ENCODE data around the gene HAPLN1.
"Not testable (repeated sequence)": the region's sequence is repeated elsewhere in the genome, so short reads cannot be mapped to it uniquely, and the experiment has no call there.

Gene HAPLN1
- total RNA-seq, result 0 to 0.11 (median 0) reads per million in 9 experiments

DNA sequence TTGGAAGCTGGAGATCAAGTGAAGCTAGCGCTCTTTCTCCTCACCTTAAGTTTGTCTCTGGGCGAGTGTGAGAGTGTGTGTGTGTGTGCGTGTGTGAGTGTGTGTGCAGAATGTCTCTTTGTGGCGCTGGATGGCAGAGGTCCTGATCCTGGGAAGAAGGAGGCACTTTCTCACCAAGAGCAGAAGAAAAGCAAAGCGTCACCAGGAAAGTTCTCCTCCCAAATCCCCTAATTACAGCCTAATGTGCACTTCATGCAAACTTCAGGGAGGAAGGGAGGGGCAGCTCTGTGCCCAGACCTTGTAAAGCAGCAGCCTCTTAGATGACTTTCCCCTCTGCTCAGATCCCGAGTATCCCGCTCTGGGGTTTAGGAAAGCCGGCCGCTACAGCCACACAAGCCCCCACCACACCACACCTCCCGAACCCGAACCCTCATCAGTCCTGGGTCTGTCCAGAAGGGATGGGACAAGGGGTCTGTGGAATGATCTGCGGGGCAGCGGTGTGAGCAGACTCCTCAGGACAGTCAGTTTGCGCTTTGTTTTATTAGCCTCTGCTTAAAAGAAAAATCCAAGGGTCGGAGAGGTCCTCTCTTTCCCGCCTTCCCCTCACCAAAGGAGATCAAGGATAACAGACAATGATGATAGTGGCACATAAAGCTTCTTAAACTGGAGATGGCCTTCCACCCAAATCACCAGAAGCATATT is at the start of gene HAPLN1:
HAPLN1 (minus strand) TSS at position 20 of the 702 bp plus-strand sequence. CDS start 47,332 bp downstream, outside the sequence.
- peaks cover 40 to 54% of the 10 kb centered on the region in 2 donors for H3K27me3 Mint-ChIP-seq
- ATAC-seq (replicated peaks) (no peak), DNase-seq (no peak)
- peak within 1 kb of the TSS; percentile 77 to 78 for H3K4me3 Mint-ChIP-seq
- H3K27ac Mint-ChIP-seq, result no peak within 1 kb of the TSS
- H3K4me1 Mint-ChIP-seq (ENCODE audit: low read depth in 2 of 2), result peaks cover 6 to 12% of the 10 kb centered on the region in 2 donors
- no peaks in the 10 kb centered on the region for H3K36me3 Mint-ChIP-seq (ENCODE audit: insufficient read depth)
- H3K9me3 Mint-ChIP-seq, result no peaks in the 10 kb centered on the region

DNA sequence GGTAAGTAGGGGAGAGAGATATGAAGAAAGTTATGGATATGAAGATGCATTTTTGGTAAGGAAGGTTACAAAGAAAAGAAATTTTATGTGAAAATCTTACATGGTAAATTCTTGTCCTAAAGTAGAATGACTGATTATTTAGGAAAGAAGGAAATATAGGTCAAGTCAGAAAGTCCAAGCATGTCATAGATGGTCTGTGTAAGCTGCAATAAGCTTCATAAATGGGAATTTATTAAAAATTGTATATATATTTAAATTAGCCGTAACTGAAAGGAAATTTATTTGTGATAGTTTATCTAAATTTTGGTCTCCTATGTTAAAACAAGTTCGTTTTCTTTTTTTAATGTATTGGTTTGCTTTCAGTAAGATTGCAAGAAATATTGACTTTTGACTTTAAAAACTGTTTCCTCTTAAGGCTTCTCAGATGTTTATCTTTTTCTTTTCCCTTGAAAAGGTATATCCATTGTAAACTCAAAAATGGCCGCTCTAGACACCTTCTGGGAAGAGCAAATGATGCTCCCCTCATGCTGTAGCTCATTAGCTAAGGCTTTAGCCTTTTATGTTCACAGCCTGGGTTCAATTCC is 46.8 kb upstream of the HAPLN1 start:
- H3K4me1 Mint-ChIP-seq (ENCODE audit: low read depth in 2 of 2), result no peaks in the 10 kb centered on the region
- no peak overlapping the region for H3K4me3 Mint-ChIP-seq
- ATAC-seq (replicated peaks) (no peak), DNase-seq (no peak)
- peaks cover 4 to 8% of the 10 kb centered on the region in 2 donors for H3K9me3 Mint-ChIP-seq
- no peaks in the 10 kb centered on the region for H3K36me3 Mint-ChIP-seq (ENCODE audit: insufficient read depth)
- no peaks in the 10 kb centered on the region for H3K27me3 Mint-ChIP-seq
- H3K27ac Mint-ChIP-seq, result no peak overlapping the region

DNA sequence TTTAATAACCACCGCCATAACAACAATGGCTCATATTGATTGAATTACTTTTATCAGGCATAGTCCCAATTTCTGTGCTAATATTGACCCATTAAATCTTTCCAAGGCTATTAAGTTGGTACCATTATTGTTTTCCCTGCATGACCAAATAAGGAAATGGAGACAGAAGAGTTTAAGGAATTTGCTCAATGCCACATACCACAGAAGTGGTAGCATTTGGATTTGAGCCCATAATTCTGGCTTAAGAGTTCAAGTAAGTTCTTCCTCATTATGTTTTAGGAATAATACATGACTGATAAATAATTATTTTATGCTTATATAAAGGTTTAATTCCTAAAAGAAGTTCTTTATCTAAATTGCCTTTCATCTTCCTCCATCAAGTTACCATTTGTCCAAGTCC is 43.4 kb upstream of the HAPLN1 start:
- H3K4me1 Mint-ChIP-seq (ENCODE audit: low read depth in 2 of 2), result no peaks in the 10 kb centered on the region
- H3K27me3 Mint-ChIP-seq, result no peaks in the 10 kb centered on the region
- H3K36me3 Mint-ChIP-seq (ENCODE audit: insufficient read depth), result no peaks in the 10 kb centered on the region
- no peak overlapping the region for H3K4me3 Mint-ChIP-seq
- peaks cover 2 to 8% of the 10 kb centered on the region in 2 donors for H3K9me3 Mint-ChIP-seq
- no peak for DNase-seq
- H3K27ac Mint-ChIP-seq, result no peak overlapping the region
- no peak for ATAC-seq (replicated peaks)

DNA sequence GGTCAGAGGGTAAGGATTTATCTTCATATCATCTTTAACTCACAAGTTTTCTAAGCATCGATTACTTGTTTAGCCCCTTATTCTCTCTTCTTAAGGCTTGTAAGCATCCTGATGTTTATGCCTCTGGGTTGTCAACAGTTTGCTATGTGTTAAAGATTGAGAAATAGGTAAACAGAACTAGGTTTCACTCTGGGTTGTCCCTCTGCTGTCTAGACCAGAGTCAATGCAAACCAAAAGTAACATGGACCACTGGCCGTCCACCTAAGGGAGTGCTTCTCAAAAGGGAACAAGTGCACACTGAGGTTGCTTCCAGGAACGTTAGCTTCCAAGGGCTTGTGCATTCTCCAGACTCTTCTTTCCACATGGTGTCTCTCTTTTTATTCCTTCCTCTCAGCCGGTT is 39.9 kb upstream of the HAPLN1 start:
- Mint-ChIP-seq H3K4me3 (no peak overlapping the region), H3K27ac (no peak overlapping the region)

DNA sequence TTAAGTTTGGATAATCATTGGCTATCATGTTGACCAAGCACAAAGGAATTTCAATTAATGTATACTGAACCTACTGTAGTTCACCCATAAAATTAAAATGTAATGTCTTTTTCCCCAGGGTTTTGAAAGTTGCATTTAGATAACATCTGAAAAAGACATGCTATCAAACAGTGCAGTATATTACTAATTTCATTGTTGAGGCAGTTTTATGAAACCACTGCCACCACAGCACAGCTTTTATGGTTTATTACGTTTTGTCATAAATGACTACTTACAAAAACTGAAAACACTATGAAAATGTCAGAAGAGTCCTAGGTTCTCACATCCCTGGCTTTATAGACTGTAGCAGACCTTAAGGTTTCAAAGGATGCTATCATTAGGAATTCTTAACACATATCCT is 32.0 kb upstream of the HAPLN1 start:
- H3K9me3 Mint-ChIP-seq, result peaks cover 5 to 7% of the 10 kb centered on the region in 2 donors
- H3K4me3 Mint-ChIP-seq, result no peak overlapping the region
- DNase-seq, result no peak
- H3K4me1 Mint-ChIP-seq (ENCODE audit: low read depth in 2 of 2), result no peaks in the 10 kb centered on the region
- H3K27me3 Mint-ChIP-seq, result no peaks in the 10 kb centered on the region
- H3K36me3 Mint-ChIP-seq (ENCODE audit: insufficient read depth), result no peaks in the 10 kb centered on the region
- no peak for ATAC-seq (replicated peaks)
- H3K27ac Mint-ChIP-seq, result no peak overlapping the region

More for the DNA sequence above, 39.9 kb upstream of the HAPLN1 start:
- Mint-ChIP-seq H3K4me1 (ENCODE audit: low read depth in 2 of 2) (no peaks in the 10 kb centered on the region), H3K27me3 (no peaks in the 10 kb centered on the region), H3K36me3 (ENCODE audit: insufficient read depth) (no peaks in the 10 kb centered on the region), H3K9me3 (peaks cover 5% of the 10 kb centered on the region in 2 donors)
- ATAC-seq (replicated peaks) (no peak), DNase-seq (no peak)

DNA sequence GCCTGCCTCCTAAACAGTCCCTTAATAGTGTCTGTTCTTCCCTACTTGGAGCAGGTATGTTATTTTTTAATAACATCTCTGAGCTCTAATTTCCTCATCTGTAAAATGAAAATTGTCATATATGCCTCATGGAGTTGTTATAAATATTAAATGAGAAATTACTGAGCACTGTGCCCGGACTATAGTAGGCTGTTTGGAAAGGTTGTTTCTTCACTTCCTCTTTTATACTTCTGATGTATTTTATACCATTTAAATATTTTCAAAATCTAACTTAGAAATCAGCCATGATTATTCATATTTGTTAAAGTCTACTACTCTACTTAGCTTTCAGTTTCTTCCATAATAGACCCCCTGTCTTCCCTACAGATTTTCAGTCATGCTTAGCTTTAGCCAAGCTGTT is 30.5 kb upstream of the HAPLN1 start:
- no peak for DNase-seq

DNA sequence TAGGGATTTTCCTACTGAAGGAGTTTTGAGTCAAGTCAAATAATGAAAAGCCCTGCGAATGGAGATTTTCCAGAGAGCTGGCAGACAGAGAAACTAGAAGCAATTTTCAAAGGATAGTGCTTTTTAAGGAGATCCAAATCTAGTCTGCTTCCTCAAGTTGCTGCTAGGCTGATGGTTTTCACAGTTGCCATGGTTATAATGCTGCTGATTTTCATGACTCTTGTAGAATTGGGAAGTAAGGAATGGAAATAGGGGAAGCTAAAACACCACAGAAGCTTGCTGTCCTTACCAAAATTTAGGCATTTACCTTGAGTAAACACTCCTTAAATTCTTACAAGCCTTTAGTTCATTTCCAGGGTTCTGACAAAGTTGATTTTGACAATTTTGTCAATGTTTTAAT is 30.1 kb upstream of the HAPLN1 start:
- Mint-ChIP-seq H3K27ac (no peak overlapping the region), H3K9me3 (peaks cover 0 to 3% of the 10 kb centered on the region in 2 donors), H3K27me3 (no peaks in the 10 kb centered on the region), H3K36me3 (ENCODE audit: insufficient read depth) (no peaks in the 10 kb centered on the region), H3K4me3 (no peak overlapping the region), H3K4me1 (ENCODE audit: low read depth in 2 of 2) (no peaks in the 10 kb centered on the region)
- no peak for ATAC-seq (replicated peaks)
- DNase-seq, result no peak

More for the DNA sequence above, 30.5 kb upstream of the HAPLN1 start:
- Mint-ChIP-seq H3K4me3 (no peak overlapping the region), H3K36me3 (ENCODE audit: insufficient read depth) (no peaks in the 10 kb centered on the region), H3K27me3 (no peaks in the 10 kb centered on the region), H3K9me3 (peaks cover 2 to 6% of the 10 kb centered on the region in 2 donors), H3K27ac (no peak overlapping the region), H3K4me1 (ENCODE audit: low read depth in 2 of 2) (no peaks in the 10 kb centered on the region)
- no peak for ATAC-seq (replicated peaks)

DNA sequence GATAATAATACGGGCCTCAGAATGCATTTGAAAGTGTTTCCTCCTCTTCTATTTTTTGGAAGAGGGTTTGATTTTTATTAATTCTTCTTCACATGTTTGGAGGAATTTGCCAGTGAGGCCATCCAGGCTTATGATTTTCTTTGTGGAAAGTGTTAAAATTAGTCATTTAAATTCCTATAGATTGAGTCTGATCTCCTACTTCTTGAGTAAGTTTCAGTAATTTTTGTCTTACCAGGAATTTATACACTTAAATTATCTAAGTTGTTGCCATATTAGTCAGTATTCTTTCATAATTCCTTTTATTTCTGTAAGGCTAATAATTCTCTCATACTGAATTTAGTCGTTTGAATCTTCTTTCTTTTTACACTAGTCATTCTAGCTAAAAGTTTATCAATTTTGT is 25.2 kb upstream of the HAPLN1 start:
- Mint-ChIP-seq H3K9me3 (peaks cover 0 to 3% of the 10 kb centered on the region in 2 donors), H3K27ac (no peak overlapping the region), H3K4me1 (ENCODE audit: low read depth in 2 of 2) (no peaks in the 10 kb centered on the region), H3K4me3 (no peak overlapping the region), H3K27me3 (peaks cover 0 to 6% of the 10 kb centered on the region in 2 donors), H3K36me3 (ENCODE audit: insufficient read depth) (no peaks in the 10 kb centered on the region)
- no peak for DNase-seq
- ATAC-seq (replicated peaks), result no peak

DNA sequence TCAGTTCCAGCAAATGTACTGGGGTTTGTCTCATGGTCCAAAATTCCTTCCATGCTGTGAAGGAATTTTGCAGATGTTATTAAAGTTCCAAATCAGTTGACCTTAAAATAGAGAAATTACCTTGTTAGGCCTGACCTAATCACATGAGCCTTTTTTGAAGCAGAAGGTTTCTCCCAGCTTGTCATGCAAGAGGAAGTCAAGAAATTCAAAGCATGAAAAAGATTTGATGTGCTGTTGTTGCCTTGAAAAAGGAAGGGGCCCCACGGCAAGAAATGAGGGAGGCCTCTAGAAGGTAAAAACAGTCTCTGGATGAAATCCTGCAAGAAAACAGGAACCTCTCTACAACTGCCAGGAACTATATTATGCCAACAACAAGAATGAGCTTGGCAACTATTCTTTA is 24.2 kb upstream of the HAPLN1 start:
- no peak overlapping the region for H3K4me3 Mint-ChIP-seq
- no peak for DNase-seq

DNA sequence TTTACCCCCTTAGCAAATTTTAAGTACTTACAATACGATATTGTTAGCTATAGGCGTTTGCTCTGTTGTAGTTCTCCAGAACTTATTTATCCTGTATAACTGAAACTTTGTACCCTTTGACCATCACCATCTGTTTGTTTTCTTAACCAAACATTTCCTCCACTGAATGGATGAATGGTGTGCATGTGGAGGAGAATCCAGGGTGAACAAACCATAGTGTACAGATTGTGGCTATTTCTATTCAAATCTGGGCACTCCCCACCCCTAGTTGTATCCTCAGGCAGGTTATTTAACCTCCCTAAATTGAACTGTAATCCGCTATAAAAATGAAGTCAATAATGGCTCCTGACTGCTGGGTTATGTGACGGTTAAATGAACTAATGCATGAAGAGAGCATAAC is 21.4 kb upstream of the HAPLN1 start:
- Mint-ChIP-seq H3K9me3 (no peaks in the 10 kb centered on the region), H3K27ac (no peak overlapping the region), H3K4me1 (ENCODE audit: low read depth in 2 of 2) (no peaks in the 10 kb centered on the region), H3K36me3 (ENCODE audit: insufficient read depth) (no peaks in the 10 kb centered on the region), H3K4me3 (no peak overlapping the region), H3K27me3 (peaks cover 0 to 6% of the 10 kb centered on the region in 2 donors)
- ATAC-seq (replicated peaks) (no peak), DNase-seq (no peak)

More for the DNA sequence above, 24.2 kb upstream of the HAPLN1 start:
- no peak for ATAC-seq (replicated peaks)
- Mint-ChIP-seq H3K9me3 (peaks cover 0 to 2% of the 10 kb centered on the region in 2 donors), H3K36me3 (ENCODE audit: insufficient read depth) (no peaks in the 10 kb centered on the region), H3K27me3 (peaks cover 0 to 6% of the 10 kb centered on the region in 2 donors), H3K4me1 (ENCODE audit: low read depth in 2 of 2) (no peaks in the 10 kb centered on the region), H3K27ac (no peak overlapping the region)

DNA sequence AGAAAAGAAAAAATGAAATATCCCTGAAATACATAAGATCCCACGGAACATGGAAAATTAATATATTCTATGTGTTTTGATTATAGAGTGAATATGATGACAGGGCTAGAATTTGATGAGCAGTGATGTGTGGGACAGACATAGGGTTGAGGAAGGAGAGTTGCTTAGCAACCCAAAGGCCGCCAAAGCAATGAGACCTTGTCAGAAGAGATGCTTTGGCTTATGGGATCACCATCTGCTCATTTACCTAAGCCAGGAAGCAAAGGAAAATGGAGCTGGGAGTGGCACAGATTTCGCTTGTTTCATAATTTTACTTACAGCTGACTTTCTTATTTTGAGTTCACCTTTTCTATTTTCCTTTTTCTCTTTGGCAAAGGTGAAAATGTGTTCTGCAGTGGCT is 20.9 kb upstream of the HAPLN1 start:
- H3K36me3 Mint-ChIP-seq (ENCODE audit: insufficient read depth), result no peaks in the 10 kb centered on the region
- no peaks in the 10 kb centered on the region for H3K4me1 Mint-ChIP-seq (ENCODE audit: low read depth in 2 of 2)
- DNase-seq, result no peak
- H3K27me3 Mint-ChIP-seq, result peaks cover 0 to 6% of the 10 kb centered on the region in 2 donors
- H3K4me3 Mint-ChIP-seq, result no peak overlapping the region
- no peak overlapping the region for H3K27ac Mint-ChIP-seq
- ATAC-seq (replicated peaks), result no peak
- no peaks in the 10 kb centered on the region for H3K9me3 Mint-ChIP-seq

DNA sequence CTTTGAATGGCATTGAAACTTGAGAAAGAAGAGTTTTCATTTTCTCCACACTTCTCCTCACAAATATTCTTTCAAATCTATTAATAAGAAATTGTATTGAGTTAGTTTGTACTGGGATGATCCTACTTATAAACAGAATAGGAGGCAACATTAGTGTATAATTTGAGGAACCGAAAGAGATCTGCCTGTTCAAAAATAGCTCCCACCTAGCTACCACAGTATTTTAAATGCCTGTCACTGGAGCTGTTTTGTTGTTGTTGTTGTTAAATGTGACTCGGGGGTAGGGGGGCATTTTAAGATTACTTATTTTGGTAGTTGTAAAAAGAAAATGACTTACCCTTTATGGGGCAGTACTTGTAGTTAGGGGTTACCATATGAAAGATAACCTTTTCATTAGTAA is 20.1 kb upstream of the HAPLN1 start:
- H3K27me3 Mint-ChIP-seq, result peaks cover 0 to 6% of the 10 kb centered on the region in 2 donors
- ATAC-seq (replicated peaks) (no peak), DNase-seq (no peak)
- no peak overlapping the region for H3K4me3 Mint-ChIP-seq
- no peak overlapping the region for H3K27ac Mint-ChIP-seq
- H3K4me1 Mint-ChIP-seq (ENCODE audit: low read depth in 2 of 2), result no peaks in the 10 kb centered on the region
- H3K9me3 Mint-ChIP-seq, result no peaks in the 10 kb centered on the region
- H3K36me3 Mint-ChIP-seq (ENCODE audit: insufficient read depth), result no peaks in the 10 kb centered on the region

DNA sequence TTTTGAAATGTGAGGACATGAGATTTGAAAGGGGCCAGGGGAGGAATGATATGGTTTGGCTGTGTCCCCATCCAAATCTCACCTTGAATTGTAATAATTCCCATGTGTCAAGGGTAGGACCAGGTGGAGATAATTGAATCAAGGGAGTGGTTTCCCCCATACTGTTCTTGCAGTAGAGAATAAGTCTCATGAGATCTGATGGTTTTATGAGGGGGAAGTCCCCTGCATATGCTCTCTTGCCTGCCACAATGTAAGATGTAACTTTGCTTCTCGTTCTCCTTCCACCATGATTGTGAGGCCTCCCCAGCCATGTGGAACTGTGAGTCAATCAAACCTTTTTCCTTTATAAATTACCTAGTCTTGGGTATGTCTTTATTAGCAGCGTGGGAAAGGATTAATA is 15.5 kb upstream of the HAPLN1 start:
- not testable (repeated sequence) for ATAC-seq (replicated peaks); H3K4me1 Mint-ChIP-seq (ENCODE audit: low read depth in 2 of 2); DNase-seq; H3K36me3 Mint-ChIP-seq (ENCODE audit: insufficient read depth); H3K27ac Mint-ChIP-seq; H3K4me3 Mint-ChIP-seq; H3K27me3 Mint-ChIP-seq
- H3K9me3 Mint-ChIP-seq, result peaks cover 3 to 11% of the 10 kb centered on the region in 2 donors

DNA sequence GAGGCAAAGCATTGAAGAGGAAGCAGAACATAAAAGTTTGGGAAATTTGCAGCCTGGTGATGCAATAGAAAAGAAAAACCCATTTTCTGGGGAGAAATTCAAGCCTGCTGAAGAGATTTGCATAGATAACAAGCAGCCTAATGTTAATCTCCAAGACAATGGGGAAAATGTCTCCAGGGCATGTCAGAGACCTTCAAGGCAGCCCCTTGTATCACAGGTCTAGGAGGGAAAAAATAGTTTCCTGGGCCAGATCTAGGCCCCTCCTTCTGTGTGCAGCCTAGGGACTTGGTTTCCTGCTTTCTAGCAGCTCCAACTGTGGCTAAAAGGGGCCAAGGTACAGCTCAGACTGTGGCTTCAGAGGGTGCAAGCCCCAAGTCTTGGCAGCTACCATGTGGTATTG is 14.4 kb upstream of the HAPLN1 start:
- ATAC-seq (replicated peaks); H3K4me1 Mint-ChIP-seq (ENCODE audit: low read depth in 2 of 2); H3K27ac Mint-ChIP-seq; H3K4me3 Mint-ChIP-seq; DNase-seq; H3K27me3 Mint-ChIP-seq; H3K36me3 Mint-ChIP-seq (ENCODE audit: insufficient read depth): not testable (repeated sequence)
- peaks cover 3 to 11% of the 10 kb centered on the region in 2 donors for H3K9me3 Mint-ChIP-seq

Data from effector memory CD8-positive, alpha-beta T cell (primary cell).